Measurements from ENCODE around the gene NPIPA1. TPM values are rescaled to one million over a fixed set of nuclear protein-coding genes. Genes with fewer than 3 reads are reported as not detected.
"Not testable (repeated sequence)": the region's sequence is repeated elsewhere in the genome, so short reads cannot be mapped to it uniquely, and the experiment has no call there.

NPIPA1 gene
- total RNA-seq, 1 experiment from 2014 or later = 33.7 TPM

DNA sequence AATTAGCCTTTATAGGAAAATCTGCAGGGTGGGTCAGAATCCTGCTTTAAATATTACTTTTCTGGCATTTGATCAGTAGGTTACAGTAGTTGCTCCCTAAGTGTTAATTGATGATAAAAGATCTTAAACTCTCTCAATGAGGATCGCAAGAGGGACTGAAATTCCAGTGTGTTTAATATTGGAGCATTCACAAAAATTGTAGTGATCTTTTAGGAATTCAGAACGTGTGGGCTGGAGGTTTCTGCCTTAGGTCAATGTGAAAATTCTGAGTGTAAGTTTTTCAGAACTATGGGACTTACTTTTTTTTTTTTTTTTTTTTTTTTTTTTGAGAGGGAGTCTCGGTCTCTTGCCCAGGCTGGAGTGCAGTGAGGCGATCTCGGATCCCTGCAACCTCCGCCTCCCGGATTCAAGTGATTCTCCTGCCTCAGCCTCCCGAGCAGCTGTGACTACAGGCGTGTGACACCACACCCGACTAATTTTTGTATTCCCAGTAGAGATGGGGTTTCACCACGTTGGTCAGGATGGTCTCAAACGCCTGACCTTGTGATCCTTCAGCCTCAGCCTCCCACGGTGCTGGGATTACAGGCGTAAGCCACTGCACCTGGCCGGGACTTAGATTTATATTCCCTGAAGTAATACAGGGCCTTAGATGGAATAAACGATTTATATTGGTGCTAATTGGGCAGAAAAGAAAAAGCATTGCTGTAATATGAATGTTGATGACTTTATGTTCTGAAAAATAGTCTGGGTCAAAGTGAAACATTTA is 39.9 kb downstream of the NPIPA1 start:
- DNase-seq (ENCODE audit: low read depth) = not testable (repeated sequence)

DNA sequence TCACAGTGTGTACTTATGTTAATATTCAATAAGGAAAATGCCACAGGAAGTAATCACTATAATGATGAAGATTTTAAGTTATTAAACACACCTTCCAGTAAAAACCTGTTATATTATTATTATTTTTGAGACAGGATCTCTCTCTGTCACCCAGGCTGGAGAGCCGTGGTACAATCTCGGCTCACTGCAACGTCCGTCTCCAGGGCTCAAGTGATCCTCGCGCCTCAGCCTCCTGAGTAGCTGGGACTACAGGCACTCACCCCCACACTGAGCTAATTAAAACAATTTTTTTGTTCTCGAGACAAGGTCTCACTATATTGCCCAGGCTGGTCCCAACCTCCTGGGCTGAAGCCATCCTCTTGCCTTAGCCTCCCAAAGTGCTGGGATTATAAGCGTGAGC is 41.0 kb downstream of the NPIPA1 start:
- not testable (repeated sequence) for DNase-seq (ENCODE audit: low read depth)

DNA sequence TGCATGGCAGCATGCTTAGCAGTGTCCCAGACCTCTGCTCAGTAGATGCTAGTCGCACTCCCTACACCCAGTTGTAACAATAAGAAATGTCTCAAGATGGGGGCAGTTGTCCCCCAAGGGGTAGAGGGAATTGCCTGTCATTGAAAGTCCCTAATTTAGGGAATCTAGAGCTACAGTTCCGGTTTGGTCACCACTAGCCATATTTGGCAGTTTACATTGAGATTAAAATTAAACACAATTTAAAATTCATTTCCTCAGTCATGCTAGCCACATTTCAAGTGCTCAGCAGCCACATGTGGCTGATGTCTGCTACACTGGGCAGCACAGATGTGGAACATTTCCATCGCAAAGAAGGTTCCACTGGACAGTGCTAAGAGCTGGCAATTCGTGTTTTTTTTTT is 41.7 kb downstream of the NPIPA1 start:
- not testable (repeated sequence) for DNase-seq (ENCODE audit: low read depth)

DNA sequence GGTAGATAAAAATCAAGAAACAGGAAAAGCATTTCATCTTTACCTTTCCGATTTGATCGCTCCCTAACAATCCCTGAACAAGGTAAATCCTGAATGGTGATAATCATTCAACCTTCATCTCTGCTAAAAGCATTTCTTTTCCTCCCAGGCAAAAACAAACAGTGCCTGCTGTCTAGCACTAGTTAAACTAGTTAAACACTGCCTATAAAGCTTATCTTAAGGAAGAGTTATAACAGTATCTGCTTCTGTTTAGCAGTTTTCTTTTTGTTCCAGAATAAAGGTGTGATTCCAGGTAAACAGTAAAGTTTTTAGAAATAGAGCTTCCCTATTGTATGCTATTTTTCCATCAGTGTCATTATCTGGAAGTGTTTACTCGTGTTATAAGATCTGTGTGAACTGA is 44.0 kb downstream of the NPIPA1 start:
- not testable (repeated sequence) for DNase-seq (ENCODE audit: low read depth)

DNA sequence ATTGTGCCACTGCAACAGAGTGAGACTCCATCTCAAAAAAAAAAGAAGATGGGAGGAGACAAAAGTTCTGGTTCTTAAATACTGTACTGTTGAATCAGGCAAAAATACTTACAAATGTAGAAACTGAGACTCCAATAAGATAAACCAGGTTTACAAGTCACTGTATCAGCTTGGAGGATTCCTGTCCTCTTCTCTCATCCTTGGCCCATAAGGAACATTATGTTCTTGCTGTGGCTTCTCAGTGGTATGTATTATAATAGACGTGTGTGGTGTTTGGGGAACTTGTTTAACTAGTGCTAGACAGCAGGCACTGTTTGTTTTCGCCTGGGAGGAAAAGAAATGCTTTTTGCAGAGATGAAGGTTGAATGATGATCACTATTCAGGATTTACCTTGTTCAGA is 45.3 kb downstream of the NPIPA1 start:
- DNase-seq (ENCODE audit: low read depth) = not testable (repeated sequence)

DNA sequence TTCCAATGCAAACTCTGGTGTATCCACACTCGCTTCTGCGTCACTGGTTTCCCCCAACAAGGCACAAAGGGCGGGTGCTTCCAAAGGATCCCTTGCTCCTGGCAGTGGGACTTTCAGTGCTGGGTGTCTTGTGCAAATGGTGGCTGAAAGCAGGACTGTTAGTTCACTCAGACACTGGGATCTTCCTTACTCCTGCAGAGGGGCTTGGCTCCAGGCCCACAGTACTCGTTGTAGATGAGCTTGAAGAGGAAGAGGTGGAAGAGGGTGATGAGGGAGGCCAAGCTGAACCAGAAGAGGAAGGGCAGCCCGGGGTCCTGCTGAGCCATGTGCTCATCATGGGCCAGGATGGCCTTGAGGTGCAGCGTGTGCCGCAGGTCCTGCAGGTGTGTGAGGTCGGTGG is 50.8 kb downstream of the NPIPA1 start:
- not testable (repeated sequence) for DNase-seq (ENCODE audit: low read depth)

DNA sequence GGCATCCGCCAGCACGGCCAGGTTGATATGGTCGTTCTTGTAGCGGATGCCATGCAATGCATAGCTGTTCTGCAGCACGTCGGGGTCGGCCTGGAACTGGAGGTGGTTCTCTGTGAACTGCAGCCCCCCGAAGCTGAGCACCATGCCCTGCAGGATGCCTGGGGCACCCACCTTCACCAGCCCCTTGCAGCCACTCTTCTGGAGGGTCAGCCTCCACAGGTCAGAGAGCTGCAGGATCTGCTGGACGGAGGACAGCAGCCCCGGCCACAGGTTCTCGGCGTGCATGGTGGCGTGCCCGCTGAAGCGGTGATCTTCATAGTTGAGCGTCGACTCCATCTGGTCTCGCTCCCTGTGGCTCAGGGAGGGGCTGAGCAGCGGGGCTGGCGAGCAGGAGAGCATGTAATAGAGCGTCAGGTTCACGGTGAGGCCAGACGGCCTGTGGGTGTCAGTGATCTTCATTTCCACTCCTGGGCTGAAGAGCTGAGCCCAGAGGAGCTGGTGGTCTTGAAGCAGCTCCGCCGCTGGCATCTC is 51.5 kb downstream of the NPIPA1 start:
- DNase-seq (ENCODE audit: low read depth) = not testable (repeated sequence)

DNA sequence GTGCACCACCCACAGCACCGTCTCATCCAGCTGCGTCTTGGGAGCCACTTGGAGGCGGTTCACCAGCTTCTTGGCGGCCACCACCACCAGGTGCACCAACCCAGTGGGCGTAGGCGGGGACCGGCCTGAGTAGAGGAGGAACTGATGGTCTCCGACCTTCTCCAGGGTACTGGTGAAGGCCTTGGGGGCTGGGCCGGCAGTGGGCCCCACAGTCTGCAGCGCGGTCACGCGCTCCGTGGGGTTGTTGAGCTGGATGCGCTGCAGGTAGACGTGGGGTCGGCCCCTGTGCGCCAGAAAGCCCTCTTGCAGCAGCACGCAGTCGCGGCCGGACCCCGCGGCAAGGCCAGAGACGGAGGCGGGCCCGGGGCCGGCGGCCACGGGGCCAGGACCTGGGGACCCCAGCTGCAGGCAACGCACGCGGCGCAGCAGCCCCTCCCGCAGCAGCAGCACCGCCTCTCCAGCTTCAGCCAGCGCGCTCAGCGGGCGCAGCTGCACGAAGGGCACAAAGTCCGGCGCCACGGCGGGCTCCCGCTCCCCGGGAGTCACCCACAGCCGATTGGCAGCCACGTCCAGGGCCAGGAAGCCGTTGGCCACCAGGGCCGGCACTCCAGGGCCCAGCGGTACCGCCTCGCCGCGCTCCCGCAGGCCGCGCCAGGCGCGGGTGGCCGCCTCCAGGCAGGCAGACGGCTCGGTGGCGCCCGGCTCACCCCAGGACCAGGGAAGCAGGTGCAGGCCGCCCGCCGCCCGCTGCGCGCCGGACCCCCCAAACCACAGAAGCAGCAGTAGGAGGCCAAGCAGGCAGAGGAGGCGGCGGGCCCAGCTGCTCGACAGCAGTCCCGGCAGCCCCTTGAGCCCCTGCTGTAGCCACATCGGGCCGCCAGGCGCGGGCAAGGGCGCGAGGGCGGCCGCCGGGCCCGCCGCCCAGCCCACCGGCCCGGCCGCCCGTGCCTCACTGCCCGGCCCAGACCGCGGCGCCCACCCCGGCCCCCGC is 52.3 kb downstream of the NPIPA1 start:
- not testable (repeated sequence) for DNase-seq (ENCODE audit: low read depth)

DNA sequence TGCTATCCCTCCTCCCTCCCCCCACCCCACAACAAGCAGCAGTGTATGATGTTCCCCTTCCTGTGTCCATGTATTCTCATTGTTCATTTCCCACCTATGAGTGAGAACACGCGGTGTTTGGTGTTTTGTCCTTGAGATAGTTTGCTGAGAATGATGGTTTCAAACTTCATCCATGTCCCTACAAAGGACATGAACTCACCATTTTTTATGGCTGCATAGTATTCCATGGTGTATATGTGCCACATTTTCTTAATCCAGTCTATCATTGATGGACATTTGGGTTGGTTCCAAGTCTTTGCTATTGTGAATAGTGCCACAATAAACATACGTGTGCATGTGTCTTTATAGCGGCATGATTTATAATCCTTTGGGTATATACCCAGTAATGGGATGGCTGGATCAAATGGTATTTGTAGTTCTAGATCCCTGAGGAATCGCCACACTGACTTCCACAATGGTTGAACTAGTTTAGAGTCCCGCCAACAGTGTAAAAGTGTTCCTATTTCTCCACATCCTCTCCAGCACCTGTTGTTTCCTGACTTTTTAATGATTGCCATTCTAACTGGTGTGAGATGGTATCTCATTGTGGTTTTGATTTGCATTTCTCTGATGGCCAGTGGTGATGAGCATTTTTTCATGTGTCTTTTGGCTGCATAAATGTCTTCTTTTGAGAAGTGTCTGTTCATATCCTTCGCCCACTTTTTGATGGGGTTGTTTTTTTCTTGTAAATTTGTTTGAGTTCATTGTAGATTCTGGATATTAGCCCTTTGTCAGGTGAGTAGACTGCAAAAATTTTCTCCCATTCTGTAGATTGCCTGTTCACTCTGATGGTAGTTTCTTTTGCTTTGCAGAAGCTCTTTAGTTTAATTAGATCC is 56.3 kb downstream of the NPIPA1 start:
- DNase-seq (ENCODE audit: low read depth) = not testable (repeated sequence)

DNA sequence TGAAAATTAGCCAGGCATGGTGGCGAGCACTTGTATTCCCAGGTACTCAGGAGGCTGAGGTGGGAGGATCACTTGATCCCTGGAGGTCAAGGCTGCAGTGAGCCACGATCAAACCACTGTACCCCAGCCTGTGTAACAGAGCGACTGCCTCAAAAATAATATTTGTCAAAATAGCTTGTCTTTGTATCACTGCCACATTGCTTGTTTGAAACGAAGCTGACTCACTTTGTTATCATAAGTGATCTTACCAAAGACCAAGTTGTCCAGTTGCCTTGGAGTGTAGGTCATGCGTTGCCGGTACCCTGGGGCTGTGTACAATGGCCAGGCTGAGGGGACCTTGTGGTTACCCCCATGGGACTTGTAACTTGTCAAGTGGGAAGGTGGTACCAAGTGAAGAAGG is 59.5 kb downstream of the NPIPA1 start:
- DNase-seq (ENCODE audit: low read depth) = peak; percentile 78

DNA sequence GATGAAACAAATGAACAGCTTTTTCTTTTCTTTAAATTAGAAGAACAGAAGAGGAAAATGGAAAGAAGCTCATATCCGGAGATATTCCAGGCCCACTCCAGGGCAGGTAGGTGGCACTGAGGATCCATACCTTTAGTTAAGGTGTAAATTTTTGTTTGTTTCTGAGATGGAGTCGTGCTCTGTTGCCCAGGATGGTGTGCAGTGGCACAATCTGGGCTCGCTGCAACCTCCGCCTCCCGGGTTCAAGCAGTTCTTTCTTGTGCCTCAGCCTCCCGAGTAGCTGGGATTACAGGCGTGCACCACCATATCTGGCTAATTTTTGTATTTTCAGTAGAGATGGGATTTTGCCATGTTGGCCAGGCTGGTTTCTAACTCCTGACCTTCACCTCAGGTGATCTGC is 61.1 kb downstream of the NPIPA1 start:
- not testable (repeated sequence) for DNase-seq (ENCODE audit: low read depth)

DNA sequence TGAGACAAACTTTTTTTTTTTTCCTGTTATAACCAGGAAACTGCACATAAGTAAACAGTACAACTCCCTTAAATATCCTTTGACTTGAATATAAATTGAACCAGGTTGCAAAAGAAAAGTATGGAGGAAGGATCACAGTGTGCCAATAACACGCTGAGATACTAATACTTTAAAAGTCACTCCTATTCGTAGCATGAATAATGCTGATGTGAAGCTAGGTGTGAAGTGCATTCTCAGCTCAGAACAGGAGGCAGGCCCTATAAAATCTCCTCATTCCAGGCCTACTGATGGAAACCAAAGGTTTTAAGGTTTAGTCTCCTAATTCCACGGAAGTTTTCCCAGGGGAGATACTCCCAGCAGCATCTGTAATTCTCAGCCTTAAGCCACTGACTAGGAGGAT is 62.6 kb downstream of the NPIPA1 start:
- DNase-seq (ENCODE audit: low read depth) = not testable (repeated sequence)

Other genes starting within 250 kb of the NPIPA1 start
- gene PLA2G10, start 243.1 kb upstream of the NPIPA1 start, total RNA-seq (2014; rRNA removed; shearing (Covaris generic)) = not detected in 2 replicates
- gene NPIPA3, start 234.0 kb upstream of the NPIPA1 start, total RNA-seq (2014; rRNA removed; shearing (Covaris generic)) = 0.22 TPM in 1 of 2 replicates, not detected in the other
- gene NPIPA2, start 194.9 kb upstream of the NPIPA1 start, total RNA-seq (2014; rRNA removed; shearing (Covaris generic)) = 0.34 TPM in 1 of 2 replicates, not detected in the other
- 88.4 and 115 TPM in 2 replicates for gene NOMO1, start 103.7 kb upstream of the NPIPA1 start, total RNA-seq (2014; rRNA removed; shearing (Covaris generic))
- gene PDXDC1, start 37.6 kb downstream of the NPIPA1 start, total RNA-seq (2014; rRNA removed; shearing (Covaris generic)) = 68.2 and 95.5 TPM in 2 replicates
- gene NTAN1, start 118.6 kb downstream of the NPIPA1 start, total RNA-seq (2014; rRNA removed; shearing (Covaris generic)) = 68.6 and 102 TPM in 2 replicates
- 38.0 and 49.9 TPM in 2 replicates for gene RRN3, start 156.8 kb downstream of the NPIPA1 start, total RNA-seq (2014; rRNA removed; shearing (Covaris generic))